HG02970 (cell line): ENCODE results near the gene ZNF362.

Experiments used
- ATAC-seq: cut with Tn5 transposase; IDR thresholded peaks from one replicate; pipeline ENCODE4 v1.9.1; 2021; ENCODE audit warnings: mild to moderate bottlenecking, moderate library complexity, moderate number of reproducible peaks; ENCODE audit not compliant: unreplicated experiment, low FRiP score

ZNF362 gene

DNA sequence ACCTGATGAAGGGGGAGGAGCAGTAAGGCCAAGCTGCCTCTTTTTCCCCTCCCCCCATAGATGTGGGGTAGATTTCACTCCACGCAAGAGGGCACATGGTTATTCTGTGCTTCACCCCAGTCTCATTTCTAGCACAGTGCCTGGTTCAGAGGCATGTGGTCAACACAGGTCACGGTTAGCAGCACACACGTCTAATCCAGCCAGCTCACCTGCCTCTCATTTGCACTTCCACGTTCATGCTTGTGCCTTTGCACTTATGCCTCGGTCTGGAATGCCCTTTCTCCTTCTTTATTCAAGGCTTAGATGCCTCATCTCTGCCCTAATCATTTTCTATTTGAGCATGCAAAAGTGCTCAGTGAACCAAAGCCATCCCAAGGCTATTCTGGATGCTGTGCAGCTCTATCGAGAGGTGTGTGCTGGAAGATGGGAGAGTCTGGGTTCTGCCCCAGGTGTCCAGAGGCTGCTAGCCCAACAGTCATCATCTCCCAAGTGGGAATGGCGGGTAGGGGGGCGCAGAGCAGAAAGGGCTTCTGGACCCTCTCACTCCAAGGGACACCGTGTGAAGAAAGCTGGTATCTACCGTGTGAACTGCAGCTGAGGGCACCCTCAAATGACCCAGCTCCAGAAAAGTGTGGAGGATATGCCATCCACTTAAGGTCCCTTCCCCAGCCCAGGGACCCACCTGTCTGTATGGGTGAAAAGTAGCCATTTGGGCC is 66.7 kb downstream of the ZNF362 start:
- ATAC-seq: no peak

DNA sequence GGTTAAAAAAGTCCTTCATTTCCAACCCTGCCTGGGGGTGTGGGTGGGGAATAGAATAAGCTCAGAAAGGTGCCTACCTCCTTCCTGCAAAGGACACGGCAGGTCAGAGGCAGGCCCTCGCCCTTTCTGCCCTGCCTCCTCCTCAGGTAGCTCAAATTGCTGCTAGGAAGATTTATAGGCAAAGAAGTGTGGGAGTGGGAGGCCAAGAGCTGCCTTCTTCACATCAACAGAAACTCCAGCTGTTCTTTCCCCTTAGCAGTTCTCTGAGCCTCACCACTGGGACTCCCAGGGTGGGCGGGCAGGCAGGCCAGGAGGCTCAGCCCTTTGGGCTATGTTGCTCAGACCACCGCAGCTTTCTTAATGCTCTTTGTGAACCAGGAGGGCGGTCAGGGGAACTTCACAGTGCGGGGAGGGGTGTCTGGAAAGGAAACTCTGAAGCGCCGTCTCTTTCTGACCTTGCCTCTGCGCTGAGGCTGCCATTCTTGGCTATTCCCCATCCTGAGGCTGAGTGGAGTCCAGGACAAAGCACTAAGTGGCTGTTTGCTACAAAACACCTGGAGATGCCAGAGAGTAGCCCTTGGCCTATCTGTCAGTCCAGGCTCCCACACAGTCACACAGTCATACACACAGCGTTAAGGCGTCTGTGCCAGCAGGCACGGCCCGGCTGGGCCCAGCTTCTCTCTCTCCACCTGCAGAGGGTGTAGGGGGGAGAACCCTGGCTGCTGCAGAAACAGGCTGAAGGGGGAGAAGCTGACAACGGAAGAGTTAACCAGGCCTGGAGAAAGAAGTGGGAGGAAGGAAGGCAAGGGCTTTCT is 67.6 kb downstream of the ZNF362 start:
- no peak for ATAC-seq

DNA sequence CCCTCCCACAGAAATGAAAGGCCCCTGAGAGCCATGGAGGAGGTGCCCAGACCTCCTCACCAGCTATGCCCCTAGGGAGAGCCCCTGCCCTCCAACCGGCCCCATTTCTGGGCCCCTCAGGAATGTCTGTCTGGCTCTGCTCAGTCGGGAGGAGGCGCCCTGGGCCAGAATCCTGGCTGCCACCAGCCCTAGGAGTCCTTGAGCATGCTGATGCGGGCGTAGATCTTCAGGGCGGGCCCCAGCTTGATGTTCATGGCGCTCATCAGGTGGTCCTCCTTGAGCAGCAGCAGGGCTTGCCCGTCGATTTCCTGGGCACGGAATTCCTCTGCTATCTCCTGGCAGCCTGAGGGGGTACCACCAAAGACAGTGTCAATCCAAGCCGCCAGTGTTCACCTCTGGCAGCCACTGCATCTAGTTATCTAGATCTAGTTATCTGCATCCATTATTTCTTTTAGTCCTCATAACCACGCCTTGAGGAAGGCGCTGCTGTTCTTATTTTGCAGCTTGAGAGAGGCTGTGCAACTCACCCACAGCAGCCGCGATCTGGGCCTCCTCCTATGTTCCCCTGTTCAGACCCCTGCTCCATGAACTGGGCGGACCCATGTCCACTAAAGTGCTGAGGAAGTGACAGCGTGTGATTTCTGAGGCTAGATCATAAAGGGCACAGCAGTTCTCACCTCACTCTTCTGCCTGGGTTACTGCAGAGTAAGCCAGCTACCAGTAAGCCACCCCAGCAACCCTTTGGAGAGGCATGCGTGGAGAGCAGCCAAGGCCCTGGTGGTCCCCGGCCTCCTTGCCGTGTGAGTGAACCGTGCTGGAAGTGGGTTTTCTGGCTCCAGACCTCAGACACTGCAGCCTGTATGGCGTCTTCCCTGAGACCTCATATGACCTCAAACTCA is 68.6 kb downstream of the ZNF362 start:
- ATAC-seq: no peak

- no peak for ATAC-seq
These were observed 70.5 kb downstream of the ZNF362 start for GRCh38 chr1:33326785-33327184.

DNA sequence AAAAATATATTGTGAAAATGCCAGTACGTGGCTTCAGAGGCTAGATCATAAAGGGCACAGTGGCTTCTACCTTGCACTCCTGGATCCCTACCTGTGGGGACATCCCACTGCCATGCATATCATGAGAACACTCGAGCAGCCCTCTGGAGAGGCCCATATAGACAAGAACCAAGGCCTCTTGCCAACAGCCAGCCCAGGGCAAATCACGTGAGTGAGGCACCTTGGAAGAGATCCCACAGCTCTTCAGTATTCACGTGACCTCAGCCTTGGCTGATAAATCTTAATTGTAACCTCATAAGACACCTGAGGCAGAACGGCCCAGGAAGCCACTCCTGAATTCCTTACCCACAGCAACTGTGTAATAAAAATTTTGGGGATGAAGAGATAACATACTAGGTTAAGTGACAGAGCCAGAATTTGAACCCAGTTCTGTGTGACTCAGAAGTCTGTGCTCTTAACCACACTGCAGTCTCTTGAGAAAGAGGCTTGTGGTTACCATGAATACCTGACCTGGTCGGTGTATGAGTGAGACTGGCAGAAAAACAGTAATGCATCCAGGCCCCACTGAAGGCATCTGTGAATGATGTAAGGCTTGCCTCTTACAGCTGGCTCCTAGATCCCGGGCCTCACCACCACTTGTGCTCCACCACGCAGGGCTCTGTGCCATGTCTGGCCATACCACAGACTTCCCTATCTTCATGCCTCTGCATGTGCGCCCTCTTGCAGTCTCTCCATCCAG is 71.5 kb downstream of the ZNF362 start:
- ATAC-seq: no peak

- no peak for ATAC-seq
These were observed 72.5 kb downstream of the ZNF362 start for GRCh38 chr1:33328817-33329216.

- no peak for ATAC-seq
These were observed 73.5 kb downstream of the ZNF362 start for GRCh38 chr1:33329600-33330305.

DNA sequence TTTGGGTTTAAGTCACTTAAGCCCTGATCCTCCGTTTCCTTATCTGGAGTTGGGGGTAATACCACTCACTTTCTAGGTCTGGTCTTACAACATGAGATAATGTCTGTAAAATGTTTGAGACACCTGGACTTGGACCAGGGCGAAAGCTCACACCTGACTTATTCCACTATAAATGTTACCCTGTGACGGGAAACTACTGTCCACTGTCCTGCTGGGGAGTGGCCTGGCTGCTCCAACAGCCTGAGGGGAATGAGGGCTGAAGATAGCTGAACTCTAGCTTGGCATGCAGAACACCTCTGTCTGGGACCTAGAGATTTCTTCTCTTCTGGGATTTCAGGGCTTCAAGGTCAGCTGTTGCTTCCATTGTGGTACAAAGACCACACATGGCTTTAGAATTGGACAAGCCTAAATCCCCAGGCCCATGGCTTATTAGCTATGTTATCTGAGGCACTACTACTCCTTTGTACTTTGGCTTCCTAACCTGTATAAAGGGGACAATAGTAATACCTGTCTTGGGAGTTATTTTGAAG is 74.1 kb downstream of the ZNF362 start:
- no peak for ATAC-seq

DNA sequence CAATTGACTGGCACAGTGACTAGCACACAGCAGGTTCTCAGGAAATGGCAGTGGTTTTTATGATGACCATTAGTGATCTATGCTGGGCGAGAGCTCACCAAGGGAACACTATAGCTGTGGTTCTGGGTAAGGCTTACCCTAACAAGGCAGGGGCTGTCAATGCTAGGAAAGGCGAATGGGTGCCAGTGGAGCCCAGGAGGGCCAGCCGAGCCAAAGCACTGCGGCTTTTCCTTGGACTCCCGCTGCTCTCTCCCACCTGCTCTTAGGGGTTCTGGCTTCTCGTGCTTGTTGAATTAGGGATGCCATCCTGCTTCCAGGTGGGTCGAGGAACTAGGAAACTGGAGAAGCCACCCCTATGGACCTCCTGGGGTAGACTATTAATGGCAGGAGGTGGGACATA is 74.6 kb downstream of the ZNF362 start:
- no peak for ATAC-seq

- ATAC-seq: no peak
These were observed 75.4 kb downstream of the ZNF362 start for GRCh38 chr1:33331444-33332356.

DNA sequence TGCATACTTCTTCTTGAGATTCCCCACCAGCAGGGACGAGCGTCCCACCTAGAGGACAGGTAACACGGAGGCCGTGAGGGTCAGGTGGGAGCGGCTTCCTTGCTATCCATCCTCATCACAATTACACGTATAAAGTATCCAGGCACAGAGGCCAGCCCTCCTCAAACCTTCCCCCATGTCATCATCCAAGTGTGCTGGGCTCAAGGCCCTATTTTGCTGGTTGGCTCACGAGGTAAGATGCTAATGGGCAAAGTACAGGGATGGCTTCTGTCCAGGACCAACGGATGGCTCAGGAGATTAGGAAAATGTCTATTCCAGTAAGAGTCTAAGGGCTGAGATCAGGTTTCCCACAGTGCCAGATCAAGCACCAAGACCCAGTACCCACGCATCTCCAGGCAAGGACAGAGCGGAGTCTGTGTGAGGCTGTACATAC is 76.1 kb downstream of the ZNF362 start:
- ATAC-seq: no peak

- no peak for ATAC-seq
These were observed 76.6 kb downstream of the ZNF362 start for GRCh38 chr1:33332881-33333280.

- ATAC-seq: no peak
These were observed 77.8 kb downstream of the ZNF362 start for GRCh38 chr1:33334081-33334552.

DNA sequence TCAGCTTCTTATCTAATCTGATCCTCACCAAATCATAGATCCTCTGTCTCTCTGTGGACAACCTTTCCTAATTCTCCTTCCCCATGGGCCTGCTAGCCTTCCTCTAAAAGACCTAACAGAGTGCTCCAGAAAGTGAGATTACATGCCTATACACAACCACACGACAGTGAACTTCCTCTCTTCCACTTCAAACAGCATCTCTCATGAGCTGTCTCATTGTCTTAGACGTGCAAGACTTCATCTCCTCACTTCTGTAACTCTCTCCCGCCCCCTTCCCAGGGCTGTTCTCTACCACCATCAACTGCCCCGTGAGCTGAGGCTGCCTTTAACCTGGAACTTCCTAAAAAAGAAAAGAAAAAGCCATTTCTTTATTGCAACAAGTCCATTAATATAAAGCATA is 78.7 kb downstream of the ZNF362 start:
- no peak for ATAC-seq

- ATAC-seq: no peak
These were observed 80.3 kb downstream of the ZNF362 start for GRCh38 chr1:33336580-33336979.

GRCh38 chr1:33337441-33337840 is 81.1 kb downstream of the ZNF362 start:
- ATAC-seq: no peak

DNA sequence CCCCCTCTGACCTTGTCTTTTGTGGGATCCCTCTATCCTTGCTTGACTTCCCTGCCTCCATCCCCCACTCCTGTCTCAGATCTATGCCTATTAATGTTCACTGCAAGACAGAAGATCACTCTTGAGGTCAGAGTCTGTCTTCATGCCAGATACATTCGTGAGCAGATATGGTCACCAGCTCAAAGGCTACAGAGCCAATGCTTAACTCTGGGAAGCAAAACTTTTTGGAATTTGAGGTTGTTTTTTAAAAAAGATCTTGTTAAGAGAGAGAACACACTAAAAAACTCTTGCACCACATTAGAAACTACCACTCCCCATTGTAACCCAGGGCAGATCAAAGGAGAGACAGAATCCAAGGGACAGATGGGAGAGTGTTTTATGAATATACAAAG is 81.8 kb downstream of the ZNF362 start:
- no peak for ATAC-seq
